Measurements from ENCODE around the gene BDKRB1. TPM values are rescaled to one million over a fixed set of nuclear protein-coding genes. Genes with fewer than 3 reads are reported as not detected.

Gene BDKRB1
- total RNA-seq, 1 experiment from 2014 or later: 0.11 TPM

GRCh38 chr14:96245710-96246538, 10.1 kb upstream of the BDKRB1 start (continued):
- no peak for TF ChIP-seq MYBL2 (CRISPR knock-in tag; IDR thresholded peaks at IDR 0.05)
- no peak for TF ChIP-seq ATF3 (CRISPR knock-in tag; conservative IDR thresholded peaks at IDR 0.05)
- TF ChIP-seq NR3C1 (CRISPR knock-in tag; conservative IDR thresholded peaks at IDR 0.05; ENCODE audit: low read depth): no peak
- no peak for TF ChIP-seq ZBTB21 (CRISPR knock-in tag; IDR thresholded peaks at IDR 0.05; ENCODE audit: borderline replicate concordance)
- TF ChIP-seq RORB (CRISPR knock-in tag; IDR thresholded peaks at IDR 0.05): no peak
- no peak for TF ChIP-seq MLX (CRISPR knock-in tag; IDR thresholded peaks at IDR 0.05)

- Mint-ChIP-seq H3K4me3 (no peak overlapping the region), H3K27me3 (ENCODE audit: low read depth) (no peaks in the 10 kb centered on the region; the same call in 1 of the 2 replicates), H3K4me1 (peaks cover 13% of the 10 kb centered on the region), H3K27ac (no peak overlapping the region), H3K36me3 (peaks cover 9% of the 10 kb centered on the region; the same call in 1 of the 2 replicates), H3K9me3 (peaks cover 38% of the 10 kb centered on the region)
- ATAC-seq (no peak), DNase-seq (ENCODE audit: low spot score) (no peak)
- TF ChIP-seq CREB1 (CRISPR knock-in tag; IDR thresholded peaks at IDR 0.05): no peak
- no peak for TF ChIP-seq PRDM15 (CRISPR knock-in tag; IDR thresholded peaks at IDR 0.05)
- no peak for TF ChIP-seq MAX (CRISPR knock-in tag; IDR thresholded peaks at IDR 0.05)
- no peak for TF ChIP-seq CBFB (CRISPR knock-in tag; IDR thresholded peaks at IDR 0.05; ENCODE audit: low read depth)
- TF ChIP-seq JAZF1 (CRISPR knock-in tag; IDR thresholded peaks at IDR 0.05): no peak
- TF ChIP-seq USF2 (CRISPR knock-in tag; IDR thresholded peaks at IDR 0.05): no peak
- no peak for TF ChIP-seq ATF1 (CRISPR knock-in tag; IDR thresholded peaks at IDR 0.05)
- TF ChIP-seq ZSCAN18 (CRISPR knock-in tag; IDR thresholded peaks at IDR 0.05): no peak
- CTCF ChIA-PET: no interaction called here
- POLR2A ChIA-PET: no interaction called here
Measured at GRCh38 chr14:96246539-96246847, 9.5 kb upstream of the BDKRB1 start.

- DNase-seq (ENCODE audit: low spot score) (no peak), ATAC-seq (no peak)
- H3K4me3 Mint-ChIP-seq: no peak overlapping the region
- TF ChIP-seq TEAD1 (CRISPR knock-in tag; IDR thresholded peaks at IDR 0.05) (no peak), E2F4 (CRISPR knock-in tag; IDR thresholded peaks at IDR 0.05; ENCODE audit: borderline replicate concordance, low read depth) (no peak), GRHL2 (CRISPR knock-in tag; IDR thresholded peaks at IDR 0.05; ENCODE audit: insufficient replicate concordance, severe bottlenecking) (no peak)
- peaks cover 33% of the 10 kb centered on the region for H3K9me3 Mint-ChIP-seq
- H3K27me3 Mint-ChIP-seq (ENCODE audit: low read depth): no peaks in the 10 kb centered on the region; the same call in 1 of the 2 replicates
- H3K4me1 Mint-ChIP-seq: peaks cover 15% of the 10 kb centered on the region
- H3K27ac Mint-ChIP-seq: no peak overlapping the region
- peaks cover 6% of the 10 kb centered on the region; the same call in 1 of the 2 replicates for H3K36me3 Mint-ChIP-seq
- ChIA-PET POLR2A (no interaction called here), CTCF (interaction anchor here (0.7 kb wide), 1 partner anchor 21 kb away, joined by 3 read pairs; no protein-coding TSS in a partner anchor)
Measured at GRCh38 chr14:96247031-96247430, 9.0 kb upstream of the BDKRB1 start.

Measured in WTC11 (cell line).